Central memory CD4-positive, alpha-beta T cell (primary cell): ENCODE data around the gene ZNF608.

Experiments used
- DNase-seq: peaks from one replicate; pipeline ENCODE4 v3.0.0; 2022
- total RNA-seq, 3 experiments: gene quantifications; one replicate each; lab custom pipeline; 2026; lab: John Stamatoyannopoulos, UW

Gene ZNF608
- 0 to 0.39 (median 0) reads per million in 3 experiments for total RNA-seq

- DNase-seq = no peak
Measured at GRCh38 chr5:124745928-124746915, at the start of gene ZNF608. ZNF608 (minus strand) TSS chr5:124746639; CDS start chr5:124744989, 1,650 bp downstream.

- DNase-seq = no peak
Measured at GRCh38 chr5:124795829-124796228, 49.4 kb upstream of the ZNF608 start.

- no peak for DNase-seq
Measured at GRCh38 chr5:124790895-124791732, 44.7 kb upstream of the ZNF608 start.

- no peak for DNase-seq
Measured at GRCh38 chr5:124790301-124790894, 44.0 kb upstream of the ZNF608 start.

- DNase-seq = no peak
Measured at GRCh38 chr5:124789104-124789605, 42.7 kb upstream of the ZNF608 start.

- no peak for DNase-seq
Measured at GRCh38 chr5:124783794-124784193, 37.4 kb upstream of the ZNF608 start.

GRCh38 chr5:124783285-124783684 is 36.8 kb upstream of the ZNF608 start:
- no peak for DNase-seq

GRCh38 chr5:124782262-124782661 is 35.8 kb upstream of the ZNF608 start:
- DNase-seq = no peak

GRCh38 chr5:124780011-124780410 is 33.6 kb upstream of the ZNF608 start:
- DNase-seq = no peak

- DNase-seq = no peak
Measured at GRCh38 chr5:124773315-124774311, 27.2 kb upstream of the ZNF608 start.

- DNase-seq = no peak
Measured at GRCh38 chr5:124772457-124773200, 26.2 kb upstream of the ZNF608 start.

GRCh38 chr5:124771761-124772160 is 25.3 kb upstream of the ZNF608 start:
- DNase-seq = no peak

GRCh38 chr5:124764992-124765611 is 18.7 kb upstream of the ZNF608 start:
- DNase-seq = no peak

- no peak for DNase-seq
Measured at GRCh38 chr5:124764585-124764984, 18.1 kb upstream of the ZNF608 start.

GRCh38 chr5:124761010-124761409 is 14.6 kb upstream of the ZNF608 start:
- DNase-seq = no peak

- no peak for DNase-seq
Measured at GRCh38 chr5:124760608-124761007, 14.2 kb upstream of the ZNF608 start.

GRCh38 chr5:124755565-124755964 is 9.1 kb upstream of the ZNF608 start:
- DNase-seq = no peak

- DNase-seq = no peak
Measured at GRCh38 chr5:124755041-124755440, 8.6 kb upstream of the ZNF608 start.

- no peak for DNase-seq
Measured at GRCh38 chr5:124754206-124754927, 7.9 kb upstream of the ZNF608 start.
